ENCODE results near the gene GOLGA8T.
"Not testable (repeated sequence)": the region's sequence is repeated elsewhere in the genome, so short reads cannot be mapped to it uniquely, and the experiment has no call there.

The GOLGA8T gene

DNA sequence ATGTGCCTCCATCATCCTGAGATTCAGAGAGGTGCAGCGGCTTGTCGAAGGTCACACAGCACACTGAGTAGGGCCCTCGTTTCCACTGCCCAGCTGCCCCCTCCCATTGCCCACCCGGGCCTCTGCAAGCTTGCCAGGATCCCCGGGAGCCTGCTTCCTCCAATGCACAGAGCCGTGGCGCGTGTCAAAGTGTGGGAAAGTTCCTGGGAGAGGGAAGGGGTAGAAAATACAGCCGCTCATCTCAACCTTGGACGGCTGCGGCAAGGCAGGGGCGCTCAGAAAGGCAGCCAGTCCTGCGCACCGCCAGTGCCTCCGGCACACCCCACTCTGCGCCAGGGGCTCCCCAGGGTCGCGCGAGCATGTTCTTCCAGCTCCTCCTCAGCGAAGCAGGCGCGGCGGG, 56.3 kb downstream of the GOLGA8T start:
- DNase-seq (ENCODE audit: low read depth in 4 of 4, low spot score in 1 of 4): not testable (repeated sequence)

DNA sequence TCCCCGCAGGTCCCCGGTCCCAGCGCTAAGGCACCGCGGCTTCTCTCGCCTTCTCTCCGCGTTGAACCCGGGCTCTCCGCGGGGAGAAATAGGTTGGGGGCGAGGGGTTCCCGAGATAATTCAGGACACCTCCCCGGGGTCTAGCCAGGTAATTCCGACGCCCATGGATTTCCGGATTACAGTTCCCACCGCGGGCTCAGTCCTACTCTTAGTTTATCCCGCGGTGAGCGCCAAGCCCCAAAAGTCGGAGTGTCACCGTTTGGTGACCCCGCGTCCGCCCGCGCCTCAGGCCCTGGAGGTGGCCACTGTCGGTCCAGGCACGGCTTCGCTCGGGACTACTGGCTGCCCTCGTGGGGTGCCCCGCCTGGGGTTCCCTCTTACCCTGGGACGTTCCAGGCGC, 56.8 kb downstream of the GOLGA8T start:
- DNase-seq (ENCODE audit: low read depth in 4 of 4, low spot score in 1 of 4): not testable (repeated sequence)

DNA sequence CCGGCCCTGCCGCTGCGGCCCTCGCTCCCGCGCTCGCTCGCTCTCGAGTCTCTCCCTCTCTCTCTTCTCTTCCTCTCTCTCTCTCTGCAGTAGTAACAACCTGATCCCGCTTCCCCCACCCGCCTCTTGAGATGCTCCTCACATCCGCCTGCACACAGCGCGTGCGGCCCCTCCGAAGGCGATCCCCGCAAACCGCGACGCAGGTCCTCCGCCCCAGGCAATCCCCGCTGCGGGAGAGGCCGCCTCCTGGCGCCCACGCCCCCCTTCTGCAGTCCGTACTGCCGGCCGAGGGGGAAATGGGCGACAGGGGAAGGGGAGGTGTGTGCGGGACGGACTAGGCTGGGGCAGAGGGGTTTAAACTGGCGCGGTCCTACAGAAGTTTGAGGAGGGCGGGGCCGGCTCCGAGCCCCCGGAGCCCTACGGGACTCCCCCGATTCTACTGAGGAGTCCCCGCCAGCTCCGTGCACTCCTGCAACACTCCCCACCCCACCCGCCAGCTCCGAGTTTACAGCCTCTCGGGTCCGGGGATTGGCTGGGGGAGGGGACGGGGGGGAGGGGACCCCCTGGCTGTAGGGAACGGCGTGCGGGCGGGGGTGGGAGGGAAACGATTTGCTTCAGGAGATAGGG, 57.4 kb downstream of the GOLGA8T start:
- DNase-seq (ENCODE audit: low read depth in 4 of 4, low spot score in 1 of 4): not testable (repeated sequence)

DNA sequence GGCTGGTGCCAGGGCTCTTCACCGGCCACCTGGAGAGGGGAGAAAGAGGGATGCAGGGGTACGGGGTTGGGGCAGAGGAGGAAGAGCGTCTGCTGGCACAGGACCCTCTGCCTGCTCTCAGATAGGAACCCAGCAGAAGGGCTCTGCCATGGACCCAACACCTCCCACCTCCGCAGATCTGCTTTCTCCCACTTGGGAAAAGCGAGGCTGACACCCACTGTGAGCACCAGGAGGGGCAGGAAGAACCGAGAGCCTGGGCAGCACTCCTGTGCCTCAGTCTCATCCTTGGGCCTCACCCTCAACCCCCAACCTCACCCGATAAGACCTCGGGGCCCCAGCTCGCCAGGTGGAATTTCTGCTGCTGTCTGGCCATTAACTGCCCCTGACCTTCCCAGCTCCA, 58.0 kb downstream of the GOLGA8T start:
- DNase-seq (ENCODE audit: low read depth in 4 of 4, low spot score in 1 of 4): not testable (repeated sequence)

All from stimulated activated CD4-positive, alpha-beta T cell treated with anti-CD3 and anti-CD28 coated beads, Interleukin-1b, Interleukin-23, amount 100 ng/mL, for 24 hours (primary cell).